ENCODE results near the gene IFRD1. TPM values are rescaled to one million over a fixed set of nuclear protein-coding genes. Genes with fewer than 3 reads are reported as not detected.

The IFRD1 gene
- total RNA-seq, 1 donor from 2014 or later: 76.6 TPM

- Mint-ChIP-seq H3K4me3 (no peak overlapping the region), H3K4me1 (peaks cover 11% of the 10 kb centered on the region), H3K36me3 (ENCODE audit: low read depth) (peaks cover 3% of the 10 kb centered on the region), H3K27ac (ENCODE audit: unreplicated experiment) (no peak overlapping the region), H3K9me3 (peaks cover 5% of the 10 kb centered on the region), H3K27me3 (ENCODE audit: low read depth) (no peaks in the 10 kb centered on the region)
- no peak for DNase-seq (ENCODE audit: low read depth, low spot score)
- TF ChIP-seq, protein P1, sequence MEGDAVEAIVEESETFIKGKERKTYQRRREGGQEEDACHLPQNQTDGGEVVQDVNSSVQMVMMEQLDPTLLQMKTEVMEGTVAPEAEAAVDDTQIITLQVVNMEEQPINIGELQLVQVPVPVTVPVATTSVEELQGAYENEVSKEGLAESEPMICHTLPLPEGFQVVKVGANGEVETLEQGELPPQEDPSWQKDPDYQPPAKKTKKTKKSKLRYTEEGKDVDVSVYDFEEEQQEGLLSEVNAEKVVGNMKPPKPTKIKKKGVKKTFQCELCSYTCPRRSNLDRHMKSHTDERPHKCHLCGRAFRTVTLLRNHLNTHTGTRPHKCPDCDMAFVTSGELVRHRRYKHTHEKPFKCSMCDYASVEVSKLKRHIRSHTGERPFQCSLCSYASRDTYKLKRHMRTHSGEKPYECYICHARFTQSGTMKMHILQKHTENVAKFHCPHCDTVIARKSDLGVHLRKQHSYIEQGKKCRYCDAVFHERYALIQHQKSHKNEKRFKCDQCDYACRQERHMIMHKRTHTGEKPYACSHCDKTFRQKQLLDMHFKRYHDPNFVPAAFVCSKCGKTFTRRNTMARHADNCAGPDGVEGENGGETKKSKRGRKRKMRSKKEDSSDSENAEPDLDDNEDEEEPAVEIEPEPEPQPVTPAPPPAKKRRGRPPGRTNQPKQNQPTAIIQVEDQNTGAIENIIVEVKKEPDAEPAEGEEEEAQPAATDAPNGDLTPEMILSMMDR (conservative IDR thresholded peaks at IDR 0.05): no peak
Observed at GRCh38 chr7:112430649-112431048, 19.6 kb upstream of the IFRD1 start.

DNA sequence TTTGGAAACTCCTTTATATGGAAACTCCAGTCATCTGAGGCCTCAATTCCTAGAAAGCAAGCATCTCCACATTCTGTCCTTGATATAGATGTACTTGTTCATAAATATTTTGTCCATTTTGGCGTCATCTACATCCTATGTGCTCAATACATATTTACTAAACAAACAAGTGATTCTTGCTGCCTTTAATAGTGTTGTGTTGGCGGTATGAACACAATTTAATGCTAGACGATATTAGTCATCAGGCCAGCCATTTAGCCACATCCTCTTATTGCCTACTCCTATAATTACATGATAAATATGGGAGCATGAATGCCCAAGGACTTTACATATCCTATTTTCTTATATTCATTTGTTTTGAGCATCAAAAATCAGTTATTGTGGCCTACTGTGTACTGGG is 18.5 kb upstream of the IFRD1 start:
- H3K27me3 Mint-ChIP-seq (ENCODE audit: low read depth): no peaks in the 10 kb centered on the region
- H3K4me1 Mint-ChIP-seq: peaks cover 11% of the 10 kb centered on the region
- H3K4me3 Mint-ChIP-seq: no peak overlapping the region
- peaks cover 3% of the 10 kb centered on the region for H3K36me3 Mint-ChIP-seq (ENCODE audit: low read depth)
- H3K27ac Mint-ChIP-seq (ENCODE audit: unreplicated experiment): no peak overlapping the region
- TF ChIP-seq, protein P1 (conservative IDR thresholded peaks at IDR 0.05): no peak
- peaks cover 5% of the 10 kb centered on the region for H3K9me3 Mint-ChIP-seq
- no peak for DNase-seq (ENCODE audit: low read depth, low spot score)

- Mint-ChIP-seq H3K36me3 (ENCODE audit: low read depth) (peaks cover 3% of the 10 kb centered on the region), H3K4me1 (peaks cover 8% of the 10 kb centered on the region), H3K27ac (ENCODE audit: unreplicated experiment) (no peak overlapping the region), H3K27me3 (ENCODE audit: low read depth) (no peaks in the 10 kb centered on the region), H3K4me3 (no peak overlapping the region), H3K9me3 (peaks cover 5% of the 10 kb centered on the region)
- TF ChIP-seq, protein P1 (conservative IDR thresholded peaks at IDR 0.05): no peak
- no peak for DNase-seq (ENCODE audit: low read depth, low spot score)
Observed at GRCh38 chr7:112433289-112433688, 17.0 kb upstream of the IFRD1 start.

GRCh38 chr7:112437072-112437471 is 13.2 kb upstream of the IFRD1 start:
- no peak overlapping the region for H3K4me3 Mint-ChIP-seq
- TF ChIP-seq, protein P1 (conservative IDR thresholded peaks at IDR 0.05): no peak
- peaks cover 7% of the 10 kb centered on the region for H3K4me1 Mint-ChIP-seq

GRCh38 chr7:112439476-112439875 is 10.8 kb upstream of the IFRD1 start:
- Mint-ChIP-seq H3K27ac (ENCODE audit: unreplicated experiment) (no peak overlapping the region), H3K4me3 (no peak overlapping the region), H3K4me1 (peaks cover 7% of the 10 kb centered on the region), H3K27me3 (ENCODE audit: low read depth) (no peaks in the 10 kb centered on the region), H3K9me3 (no peaks in the 10 kb centered on the region), H3K36me3 (ENCODE audit: low read depth) (no peaks in the 10 kb centered on the region)
- DNase-seq (ENCODE audit: low read depth, low spot score): no peak
- TF ChIP-seq, protein P1 (conservative IDR thresholded peaks at IDR 0.05): no peak

More at GRCh38 chr7:112437072-112437471, 13.2 kb upstream of the IFRD1 start:
- Mint-ChIP-seq H3K27me3 (ENCODE audit: low read depth) (no peaks in the 10 kb centered on the region), H3K27ac (ENCODE audit: unreplicated experiment) (no peak overlapping the region), H3K9me3 (peaks cover 2% of the 10 kb centered on the region), H3K36me3 (ENCODE audit: low read depth) (peaks cover 3% of the 10 kb centered on the region)
- no peak for DNase-seq (ENCODE audit: low read depth, low spot score)

- Mint-ChIP-seq H3K27ac (ENCODE audit: unreplicated experiment) (no peak overlapping the region), H3K4me1 (no peaks in the 10 kb centered on the region), H3K36me3 (ENCODE audit: low read depth) (no peaks in the 10 kb centered on the region), H3K4me3 (no peak overlapping the region), H3K9me3 (no peaks in the 10 kb centered on the region), H3K27me3 (ENCODE audit: low read depth) (no peaks in the 10 kb centered on the region)
- DNase-seq (ENCODE audit: low read depth, low spot score): no peak
- TF ChIP-seq, protein P1 (conservative IDR thresholded peaks at IDR 0.05): no peak
Observed at GRCh38 chr7:112442210-112442609, 8.1 kb upstream of the IFRD1 start.
